Endothelial cell of umbilical vein (primary cell): Measurements from ENCODE around the gene CTNND2. TPM values are rescaled to one million over a fixed set of nuclear protein-coding genes. Genes with fewer than 3 reads are reported as not detected.

Experiments used
- BruUV-seq: library from RNA; stranded (reverse); fragments of 400-500 nt; replicated peaks from 2 replicates; lab custom pipeline; 2021; lab: Mats Ljungman, UMichigan
- CTCF ChIA-PET: fragments of 300-600, 350-600 bp; sonication (Branson Sonifier 250); formaldehyde crosslinking; loops from one replicate; lab custom pipeline; 2021; ENCODE audit warnings: antibody characterized with exemption, inconsistent platforms; lab: Charles Lee
- POLR2A ChIA-PET: fragments of 300-600, 350-600 bp; sonication (Branson Sonifier 250); formaldehyde crosslinking; loops from one replicate; lab custom pipeline; 2021; ENCODE audit warnings: antibody characterized with exemption, inconsistent platforms; lab: Charles Lee
- DNase-seq: peaks from one replicate; pipeline ENCODE4 v3.0.0-alpha.2; 2011; ENCODE audit warnings: low read depth, low spot score
- FAIRE-seq: peaks from 2 replicates; lab custom pipeline; 2011; peaks lifted over from hg19 to GRCh38; lab: Jason Lieb, UNC
- H2AFZ ChIP-seq: 2 replicates; pipeline ENCODE4 v1.6.0; 2012; ENCODE audit warnings: low read depth, low read length, control low read depth, inconsistent platforms
- H3K27ac ChIP-seq: 2 replicates; pipeline ENCODE4 v1.5.1; 2011; ENCODE audit warnings: low read depth, mild to moderate bottlenecking, control low read depth, low read length, moderate library complexity; ENCODE audit not compliant: insufficient read depth
- H3K27me3 ChIP-seq, 2 experiments: 2 replicates each; pipeline versions ENCODE4 v1.6.0 to v1.6.1; 2011; ENCODE audit warnings: low read length in 2 of 2, mixed read lengths in 1 of 2; ENCODE audit not compliant: control insufficient read depth in 2 of 2, insufficient read depth in 2 of 2
- H3K36me3 ChIP-seq, 2 experiments: 2 replicates in 1 of 2; 3 replicates in 1 of 2; pipeline ENCODE4 v1.5.1; 2011; ENCODE audit warnings: low read length in 2 of 2, mild to moderate bottlenecking in 1 of 2, moderate library complexity in 1 of 2; ENCODE audit not compliant: control insufficient read depth in 2 of 2, insufficient read depth in 2 of 2; ENCODE audit errors: extremely low read depth in 1 of 2
- H3K4me1 ChIP-seq: 3 replicates; pipeline ENCODE4 v1.5.1; 2011; ENCODE audit warnings: mild to moderate bottlenecking, low read length; ENCODE audit not compliant: control insufficient read depth, insufficient read depth; ENCODE audit errors: extremely low read depth
- H3K4me2 ChIP-seq: 2 replicates; pipeline ENCODE4 v1.6.1; 2011; ENCODE audit warnings: low read length, control low read depth, mixed read lengths; ENCODE audit not compliant: insufficient read depth
- H3K4me3 ChIP-seq, 3 experiments: fragments of 200-600 bp in 1 of 3; sonication (generic), shearing (Covaris generic) in 1 of 3; replicated peaks in 1 of 3; 2 replicates each; pipeline ENCODE4 v1.5.1; 2011 to 2016; ENCODE audit warnings: control low read depth in 3 of 3, low read length in 3 of 3, mild to moderate bottlenecking in 2 of 3, inconsistent platforms in 1 of 3, low read depth in 1 of 3, moderate library complexity in 1 of 3; ENCODE audit not compliant: insufficient read depth in 1 of 3
- H3K79me2 ChIP-seq: 2 replicates; pipeline ENCODE4 v1.6.0; 2012; ENCODE audit warnings: low read length, inconsistent platforms; ENCODE audit not compliant: control insufficient read depth, insufficient read depth
- H3K9ac ChIP-seq: replicated peaks from 2 replicates; pipeline ENCODE3; 2011; ENCODE audit warnings: low read length, control low read depth; ENCODE audit not compliant: insufficient read depth; ENCODE audit errors: extremely low read depth
- H3K9me1 ChIP-seq: replicated peaks from 3 replicates; pipeline ENCODE4 v1.6.0; 2011; ENCODE audit warnings: mild to moderate bottlenecking, low read length; ENCODE audit not compliant: control insufficient read depth, insufficient read depth; ENCODE audit errors: extremely low read depth
- H3K9me3 ChIP-seq: replicated peaks from 2 replicates; pipeline ENCODE4 v1.5.1; 2012; ENCODE audit warnings: low read length, inconsistent platforms; ENCODE audit not compliant: control insufficient read depth, insufficient read depth
- H4K20me1 ChIP-seq: replicated peaks from 2 replicates; pipeline ENCODE3; 2011; ENCODE audit warnings: mild to moderate bottlenecking, low read length; ENCODE audit not compliant: control insufficient read depth, insufficient read depth; ENCODE audit errors: extremely low read depth
- EZH2 ChIP-seq: IDR thresholded peaks from 2 replicates; pipeline ENCODE4 v1.6.1; 2012; ENCODE audit warnings: borderline replicate concordance, low read depth, mild to moderate bottlenecking, moderate library complexity, low read length, inconsistent platforms; ENCODE audit not compliant: severe bottlenecking
- FOS ChIP-seq: IDR thresholded peaks from 2 replicates; pipeline ENCODE4 v1.6.1; 2011; ENCODE audit warnings: mild to moderate bottlenecking, low read length, moderate library complexity, borderline replicate concordance; ENCODE audit not compliant: insufficient read depth
- GATA2 ChIP-seq: IDR thresholded peaks from 2 replicates; pipeline ENCODE4 v1.7.0; 2011; ENCODE audit warnings: low read depth, mild to moderate bottlenecking, moderate library complexity, mixed read lengths, low read length; ENCODE audit not compliant: insufficient read length, insufficient read depth
- JUN ChIP-seq: IDR thresholded peaks from 2 replicates; pipeline ENCODE4 v1.6.1; 2011; ENCODE audit warnings: borderline replicate concordance, low read depth; ENCODE audit not compliant: insufficient read length, insufficient read depth
- MYC ChIP-seq: IDR thresholded peaks from one replicate; pipeline ENCODE4 v1.6.1; 2011; ENCODE audit warnings: mild to moderate bottlenecking, low read depth, low read length
- POLR2A ChIP-seq: IDR thresholded peaks from 2 replicates; pipeline ENCODE4 v1.6.1; 2012; ENCODE audit warnings: low read depth, mild to moderate bottlenecking, control low read depth, low read length
- POLR2AphosphoS5 ChIP-seq: IDR thresholded peaks from 2 replicates; pipeline ENCODE4 v1.6.1; 2012; ENCODE audit warnings: low read depth, mild to moderate bottlenecking, control low read depth, low read length, moderate library complexity; ENCODE audit not compliant: insufficient read depth
- dilution Hi-C: fragments of 300-500 bp; cut with MboI; formaldehyde crosslinking; loops from one replicate; pipeline ENCODE4 v1.15.0; 2019; ENCODE audit warnings: low sequenced_read_pairs; ENCODE audit not compliant: extremely low pct_ligation_motif_present
- intact Hi-C: fragments of 100-400 bp; cut with micrococcal nuclease; formaldehyde crosslinking; loops from one replicate; pipeline ENCODE4 v1.10.0; 2022
- polyA plus RNA-seq, 4 experiments: library from polyadenylated mRNA; depleted of rRNA in 3 of 4; stranded (reverse) in 3 of 4; unstranded in 1 of 4; fragments of >200 nt; gene quantifications; 2 replicates each; pipeline versions ENCODE4 v1.2.1 to v1.2.3, GENCODE V29; 2011 to 2012; ENCODE audit warnings: missing spikeins in 1 of 4
- total RNA-seq: library from RNA; stranded (reverse); gene quantifications from 2 replicates; pipeline ENCODE4 v1.2.3, GENCODE V29; 2021
- TF ChIP-seq, protein P1 (sequence below), 2 donors: IDR thresholded peaks; 1 replicate in 1 of 2; 2 replicates in 1 of 2; pipeline ENCODE4 v1.5.1; 2011; ENCODE audit warnings: low read length in 2 of 2, mild to moderate bottlenecking in 2 of 2, moderate library complexity in 2 of 2, control low read depth in 1 of 2, inconsistent platforms in 1 of 2, low read depth in 1 of 2; ENCODE audit not compliant: insufficient read depth in 1 of 2; ENCODE audit errors: extremely low read depth in 1 of 2
- TF ChIP-seq, protein P2 (sequence below): IDR thresholded peaks from 2 replicates; pipeline ENCODE4 v1.6.1; 2011; ENCODE audit not compliant: insufficient read depth, insufficient read length

Gene CTNND2
- total and polyA plus RNA-seq, 2 donors (not counting 3 experiments of a cell fraction or from before 2014, with no cell fraction given), result not detected

DNA sequence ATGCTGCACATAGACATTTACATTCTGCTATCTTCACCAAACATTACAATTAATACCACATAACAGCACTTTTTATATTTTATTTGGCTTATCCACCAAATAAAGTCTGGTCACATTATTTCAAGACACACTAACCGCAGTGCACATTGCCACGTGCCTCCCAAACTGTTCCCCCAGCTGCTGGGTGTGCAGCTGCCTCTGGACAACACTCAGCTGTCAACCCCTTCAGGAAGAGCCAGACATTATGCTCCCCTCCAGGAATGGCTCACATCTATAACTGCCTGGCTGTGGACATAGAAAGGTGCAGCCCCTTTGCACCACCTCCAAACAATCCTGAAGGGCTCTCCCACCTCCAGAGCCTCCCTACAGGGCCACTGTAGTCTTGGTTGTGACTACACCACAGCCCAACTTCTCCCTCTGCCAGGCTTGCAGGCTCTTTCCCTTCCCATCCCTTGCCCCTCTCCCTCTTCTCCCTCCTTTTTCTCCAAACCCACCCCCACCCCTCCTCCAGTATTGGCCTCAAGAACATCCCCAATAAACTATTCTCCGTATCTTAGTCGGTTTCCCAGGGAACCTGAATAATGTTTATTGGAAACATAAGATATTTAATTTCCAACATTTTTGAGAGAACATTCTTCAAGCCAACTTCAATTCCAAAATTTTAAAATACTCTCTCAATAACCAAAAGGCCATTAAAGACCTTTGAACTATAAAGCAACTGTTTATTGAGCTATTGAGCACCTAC is 372.3 kb downstream of the CTNND2 start:
- DNase-seq, result no peak
- Histone ChIP-seq H3K9ac (no peak overlapping the region), H3K9me1 (no peaks in the 10 kb centered on the region), H3K79me2 (no peaks in the 10 kb centered on the region), H2AFZ (no peak overlapping the region), H3K4me1 (no peaks in the 10 kb centered on the region), H3K4me2 (no peak overlapping the region), H3K27ac (no peak overlapping the region), H3K4me3 (no peak overlapping the region), H3K9me3 (peaks cover 5% of the 10 kb centered on the region), H3K27me3 (no peaks in the 10 kb centered on the region), H3K36me3 (no peaks in the 10 kb centered on the region), H4K20me1 (no peaks in the 10 kb centered on the region)
- TF ChIP-seq POLR2A (no peak), EZH2 (no peak)
- TF ChIP-seq, protein P1, sequence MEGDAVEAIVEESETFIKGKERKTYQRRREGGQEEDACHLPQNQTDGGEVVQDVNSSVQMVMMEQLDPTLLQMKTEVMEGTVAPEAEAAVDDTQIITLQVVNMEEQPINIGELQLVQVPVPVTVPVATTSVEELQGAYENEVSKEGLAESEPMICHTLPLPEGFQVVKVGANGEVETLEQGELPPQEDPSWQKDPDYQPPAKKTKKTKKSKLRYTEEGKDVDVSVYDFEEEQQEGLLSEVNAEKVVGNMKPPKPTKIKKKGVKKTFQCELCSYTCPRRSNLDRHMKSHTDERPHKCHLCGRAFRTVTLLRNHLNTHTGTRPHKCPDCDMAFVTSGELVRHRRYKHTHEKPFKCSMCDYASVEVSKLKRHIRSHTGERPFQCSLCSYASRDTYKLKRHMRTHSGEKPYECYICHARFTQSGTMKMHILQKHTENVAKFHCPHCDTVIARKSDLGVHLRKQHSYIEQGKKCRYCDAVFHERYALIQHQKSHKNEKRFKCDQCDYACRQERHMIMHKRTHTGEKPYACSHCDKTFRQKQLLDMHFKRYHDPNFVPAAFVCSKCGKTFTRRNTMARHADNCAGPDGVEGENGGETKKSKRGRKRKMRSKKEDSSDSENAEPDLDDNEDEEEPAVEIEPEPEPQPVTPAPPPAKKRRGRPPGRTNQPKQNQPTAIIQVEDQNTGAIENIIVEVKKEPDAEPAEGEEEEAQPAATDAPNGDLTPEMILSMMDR (IDR thresholded peaks at IDR 0.05; ENCODE audit: extremely low read depth in 1 of 2, insufficient read depth in 1 of 2, low read depth in 1 of 2, low read length in 2 of 2), result no peak
- CTCF ChIA-PET, result no interaction called here
- POLR2A ChIA-PET, result interaction anchor here (0.7 kb wide), 1 partner anchor 98 kb away, joined by 7 read pairs; no protein-coding TSS in a partner anchor
- dilution Hi-C loops (no loop called here), intact Hi-C loops (no loop called here)
- no peak for FAIRE-seq
- BruUV-seq, result no TSS peak

DNA sequence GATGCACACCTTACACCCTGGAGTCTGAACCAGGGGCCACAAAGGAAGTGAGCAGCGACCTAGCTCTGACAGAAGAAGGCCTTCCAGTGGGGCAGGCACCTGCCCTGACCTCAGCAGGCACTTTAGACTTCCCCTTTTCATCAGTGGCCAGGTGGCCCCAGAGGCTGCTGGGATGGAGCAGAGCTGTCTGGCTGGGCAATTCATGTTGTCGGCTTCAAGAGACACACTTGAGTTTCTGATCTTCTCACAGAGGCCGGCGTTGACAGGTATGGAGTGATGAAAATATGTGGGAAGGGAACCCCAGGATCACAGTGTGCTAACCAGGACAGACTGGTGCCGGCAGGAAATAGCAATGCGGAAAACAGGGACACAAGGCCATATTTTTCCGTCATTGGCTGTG is 375.5 kb downstream of the CTNND2 start:
- Histone ChIP-seq H3K36me3 (no peaks in the 10 kb centered on the region), H3K9me1 (no peaks in the 10 kb centered on the region), H3K4me3 (no peak overlapping the region), H4K20me1 (no peaks in the 10 kb centered on the region), H3K4me2 (no peak overlapping the region), H3K27ac (no peak overlapping the region), H3K27me3 (no peaks in the 10 kb centered on the region), H2AFZ (no peak overlapping the region), H3K9ac (no peak overlapping the region), H3K9me3 (peaks cover 7% of the 10 kb centered on the region), H3K4me1 (no peaks in the 10 kb centered on the region), H3K79me2 (no peaks in the 10 kb centered on the region)
- CTCF ChIA-PET, result no interaction called here
- DNase-seq (no peak), FAIRE-seq (no peak)
- BruUV-seq, result no TSS peak
- TF ChIP-seq POLR2AphosphoS5 (no peak), JUN (no peak), FOS (no peak), GATA2 (no peak), EZH2 (no peak), MYC (no peak), POLR2A (no peak)
- TF ChIP-seq, protein P2, sequence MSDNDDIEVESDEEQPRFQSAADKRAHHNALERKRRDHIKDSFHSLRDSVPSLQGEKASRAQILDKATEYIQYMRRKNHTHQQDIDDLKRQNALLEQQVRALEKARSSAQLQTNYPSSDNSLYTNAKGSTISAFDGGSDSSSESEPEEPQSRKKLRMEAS, result no peak
- TF ChIP-seq, protein P1 (IDR thresholded peaks at IDR 0.05; ENCODE audit: extremely low read depth in 1 of 2, insufficient read depth in 1 of 2, low read depth in 1 of 2, low read length in 2 of 2), result no peak
- intact Hi-C loops (no loop called here), dilution Hi-C loops (no loop called here)
- POLR2A ChIA-PET, result no interaction called here
